Measurements from ENCODE around the gene TARP.

Gene TARP

GRCh38 chr7:38273286-38273995 is at the start of gene TARP:
TARP (minus strand) TSS chr7:38273636.
- DNase-seq (ENCODE audit: low spot score), result no peak

GRCh38 chr7:38323156-38323555 is 49.7 kb upstream of the TARP start:
- no peak for DNase-seq (ENCODE audit: low spot score)

GRCh38 chr7:38322461-38322860 is 49.0 kb upstream of the TARP start:
- no peak for DNase-seq (ENCODE audit: low spot score)

GRCh38 chr7:38321967-38322366 is 48.5 kb upstream of the TARP start:
- no peak for DNase-seq (ENCODE audit: low spot score)

- no peak for DNase-seq (ENCODE audit: low spot score)
Observed at GRCh38 chr7:38321515-38321944, 48.1 kb upstream of the TARP start.

GRCh38 chr7:38321050-38321449 is 47.6 kb upstream of the TARP start:
- no peak for DNase-seq (ENCODE audit: low spot score)

GRCh38 chr7:38319873-38320272 is 46.4 kb upstream of the TARP start:
- no peak for DNase-seq (ENCODE audit: low spot score)

GRCh38 chr7:38318803-38319416 is 45.5 kb upstream of the TARP start:
- no peak for DNase-seq (ENCODE audit: low spot score)

- no peak for DNase-seq (ENCODE audit: low spot score)
Observed at GRCh38 chr7:38318241-38318640, 44.8 kb upstream of the TARP start.

GRCh38 chr7:38317515-38317914 is 44.1 kb upstream of the TARP start:
- no peak for DNase-seq (ENCODE audit: low spot score)

- no peak for DNase-seq (ENCODE audit: low spot score)
Observed at GRCh38 chr7:38316733-38317360, 43.4 kb upstream of the TARP start.

GRCh38 chr7:38315410-38315809 is 42.0 kb upstream of the TARP start:
- DNase-seq (ENCODE audit: low spot score), result no peak

- DNase-seq (ENCODE audit: low spot score), result no peak
Observed at GRCh38 chr7:38312821-38313220, 39.4 kb upstream of the TARP start.

GRCh38 chr7:38311329-38311937 is 38.0 kb upstream of the TARP start:
- DNase-seq (ENCODE audit: low spot score), result no peak

- no peak for DNase-seq (ENCODE audit: low spot score)
Observed at GRCh38 chr7:38310591-38311101, 37.2 kb upstream of the TARP start.

GRCh38 chr7:38309555-38309954 is 36.1 kb upstream of the TARP start:
- no peak for DNase-seq (ENCODE audit: low spot score)

GRCh38 chr7:38308140-38308539 is 34.7 kb upstream of the TARP start:
- no peak for DNase-seq (ENCODE audit: low spot score)

GRCh38 chr7:38307640-38308039 is 34.2 kb upstream of the TARP start:
- no peak for DNase-seq (ENCODE audit: low spot score)

- DNase-seq (ENCODE audit: low spot score), result no peak
Observed at GRCh38 chr7:38306914-38307313, 33.5 kb upstream of the TARP start.

- DNase-seq (ENCODE audit: low spot score), result no peak
Observed at GRCh38 chr7:38306171-38306570, 32.7 kb upstream of the TARP start.

- DNase-seq (ENCODE audit: low spot score), result no peak
Observed at GRCh38 chr7:38303866-38304265, 30.4 kb upstream of the TARP start.

GRCh38 chr7:38300175-38300574 is 26.7 kb upstream of the TARP start:
- no peak for DNase-seq (ENCODE audit: low spot score)
